ENCODE results near the gene G3BP1.

The G3BP1 gene

GRCh38 chr5:151787817-151788216, 16.1 kb downstream of the G3BP1 start:
- no peak overlapping the region for H3K4me3 ChIP-seq (replicated peaks; ENCODE audit: low read depth, low read length)
- no peak for TF ChIP-seq CTCF (IDR thresholded peaks at IDR 0.05; ENCODE audit: low read length, missing control alignments)
- no peak for DNase-seq (ENCODE audit: low read depth)

- DNase-seq (ENCODE audit: low read depth) = no peak
- no peak for TF ChIP-seq CTCF (IDR thresholded peaks at IDR 0.05; ENCODE audit: low read length, missing control alignments)
- H3K4me3 ChIP-seq (replicated peaks; ENCODE audit: low read depth, low read length) = no peak overlapping the region
Measured at GRCh38 chr5:151793358-151793757, 21.6 kb downstream of the G3BP1 start.

- DNase-seq (ENCODE audit: low read depth) = no peak
- no peak for TF ChIP-seq CTCF (IDR thresholded peaks at IDR 0.05; ENCODE audit: low read length, missing control alignments)
- no peak overlapping the region for H3K4me3 ChIP-seq (replicated peaks; ENCODE audit: low read depth, low read length)
Measured at GRCh38 chr5:151795426-151795825, 23.7 kb downstream of the G3BP1 start.

GRCh38 chr5:151798674-151799073, 26.9 kb downstream of the G3BP1 start:
- no peak for TF ChIP-seq CTCF (IDR thresholded peaks at IDR 0.05; ENCODE audit: low read length, missing control alignments)
- no peak overlapping the region for H3K4me3 ChIP-seq (replicated peaks; ENCODE audit: low read depth, low read length)
- no peak for DNase-seq (ENCODE audit: low read depth)

GRCh38 chr5:151799407-151799806, 27.7 kb downstream of the G3BP1 start:
- no peak for TF ChIP-seq CTCF (IDR thresholded peaks at IDR 0.05; ENCODE audit: low read length, missing control alignments)
- DNase-seq (ENCODE audit: low read depth) = peak; percentile 62
- H3K4me3 ChIP-seq (replicated peaks; ENCODE audit: low read depth, low read length) = no peak overlapping the region

GRCh38 chr5:151800532-151800931, 28.8 kb downstream of the G3BP1 start:
- DNase-seq (ENCODE audit: low read depth) = peak; percentile 16
- TF ChIP-seq CTCF (IDR thresholded peaks at IDR 0.05; ENCODE audit: low read length, missing control alignments) = no peak

GRCh38 chr5:151805414-151806223, 33.9 kb downstream of the G3BP1 start:
- peak; percentile 65 for DNase-seq (ENCODE audit: low read depth)
- no peak for TF ChIP-seq CTCF (IDR thresholded peaks at IDR 0.05; ENCODE audit: low read length, missing control alignments)
- H3K4me3 ChIP-seq (replicated peaks; ENCODE audit: low read depth, low read length) = no peak overlapping the region

More at GRCh38 chr5:151800532-151800931, 28.8 kb downstream of the G3BP1 start:
- no peak overlapping the region for H3K4me3 ChIP-seq (replicated peaks; ENCODE audit: low read depth, low read length)

Data from fibroblast of pulmonary artery (primary cell).